Spleen (tissue), 7 donors: ENCODE data around the gene TRAF3IP3.

Experiments used
- CTCF ChIP-seq, 11 experiments: fragments of 200-600 bp in 7 of 11; fragments of 450-650 bp in 4 of 11; sonication (generic) in 4 of 11; IDR thresholded peaks in 8 of 11; conservative IDR thresholded peaks in 3 of 11; 1 replicate in 7 of 11; 2 replicates in 4 of 11; pipeline versions ENCODE4 v1.4.0 to v1.8.0; 2016 to 2021; ENCODE audit warnings: antibody characterized with exemption in 11 of 11, inconsistent platforms in 4 of 11, mild to moderate bottlenecking in 1 of 11
- POLR2A ChIP-seq, 3 donors: fragments of 450-650 bp; IDR thresholded peaks; one replicate each; pipeline ENCODE4 v1.5.1; 2017; ENCODE audit warnings: antibody characterized with exemption in 3 of 3, mild to moderate bottlenecking in 1 of 3
- POLR2AphosphoS5 ChIP-seq, 3 donors: sonication (generic); formaldehyde crosslinking; IDR thresholded peaks; one replicate each; pipeline ENCODE4 v1.5.1; 2017; ENCODE audit warnings: antibody characterized with exemption in 3 of 3
- donor health status: DM: no; HTN: no; CAD: no; lungs with moderate emphysema.
- donor health status: DM: no; HTN: no; CAD: no.
- donor health status: DM: no; HTN: no; CAD: no.

- TF ChIP-seq CTCF (IDR thresholded peaks at IDR 0.05 in 8 of 11, conservative IDR thresholded peaks at IDR 0.05 in 3 of 11) (no peak), POLR2A (IDR thresholded peaks at IDR 0.05) (no peak), POLR2AphosphoS5 (IDR thresholded peaks at IDR 0.05) (no peak)
Measured at GRCh38 chr1:209714338-209714737, 41.5 kb upstream of the TRAF3IP3 start.
